RWPE1 (cell line): Measurements from ENCODE around the gene LRRN4.

ENCODE experiments used
- CTCF ChIA-PET: fragments of 350-600 bp; sonication (Branson Sonifier 250); formaldehyde crosslinking; extraction: SDS; loops from one replicate; lab custom pipeline; 2021; lab: Yijun Ruan, JAX
- POLR2A ChIA-PET: fragments of 400-600 bp; formaldehyde crosslinking; extraction: SDS; loops from one replicate; lab custom pipeline; 2020; ENCODE audit warnings: antibody characterized with exemption; ENCODE audit not compliant: low non-redundant PET; lab: Yijun Ruan, JAX
- DNase-seq: peaks from one replicate; pipeline ENCODE4 v3.0.0; 2012; ENCODE audit warnings: low spot score
- H3K27ac ChIP-seq: fragments of 450-650 bp; 2 replicates; pipeline ENCODE4 v1.5.1; 2017
- TF ChIP-seq, protein P1 (sequence below): fragments of 450-650 bp; conservative IDR thresholded peaks from 2 replicates; pipeline ENCODE4 v1.5.1; 2017; ENCODE audit warnings: low read depth, mild to moderate bottlenecking

LRRN4 gene

GRCh38 chr20:6017467-6017866, 36.4 kb downstream of the LRRN4 start:
- no peak for DNase-seq
- CTCF ChIA-PET = no interaction called here
- no peak overlapping the region for H3K27ac ChIP-seq
- TF ChIP-seq, protein P1, sequence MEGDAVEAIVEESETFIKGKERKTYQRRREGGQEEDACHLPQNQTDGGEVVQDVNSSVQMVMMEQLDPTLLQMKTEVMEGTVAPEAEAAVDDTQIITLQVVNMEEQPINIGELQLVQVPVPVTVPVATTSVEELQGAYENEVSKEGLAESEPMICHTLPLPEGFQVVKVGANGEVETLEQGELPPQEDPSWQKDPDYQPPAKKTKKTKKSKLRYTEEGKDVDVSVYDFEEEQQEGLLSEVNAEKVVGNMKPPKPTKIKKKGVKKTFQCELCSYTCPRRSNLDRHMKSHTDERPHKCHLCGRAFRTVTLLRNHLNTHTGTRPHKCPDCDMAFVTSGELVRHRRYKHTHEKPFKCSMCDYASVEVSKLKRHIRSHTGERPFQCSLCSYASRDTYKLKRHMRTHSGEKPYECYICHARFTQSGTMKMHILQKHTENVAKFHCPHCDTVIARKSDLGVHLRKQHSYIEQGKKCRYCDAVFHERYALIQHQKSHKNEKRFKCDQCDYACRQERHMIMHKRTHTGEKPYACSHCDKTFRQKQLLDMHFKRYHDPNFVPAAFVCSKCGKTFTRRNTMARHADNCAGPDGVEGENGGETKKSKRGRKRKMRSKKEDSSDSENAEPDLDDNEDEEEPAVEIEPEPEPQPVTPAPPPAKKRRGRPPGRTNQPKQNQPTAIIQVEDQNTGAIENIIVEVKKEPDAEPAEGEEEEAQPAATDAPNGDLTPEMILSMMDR = no peak
- POLR2A ChIA-PET = no interaction called here

- POLR2A ChIA-PET = no interaction called here
- no peak overlapping the region for H3K27ac ChIP-seq
- TF ChIP-seq, protein P1 = no peak
- DNase-seq = no peak
- CTCF ChIA-PET = no interaction called here
Observed at GRCh38 chr20:6014957-6015356, 38.9 kb downstream of the LRRN4 start.

DNA sequence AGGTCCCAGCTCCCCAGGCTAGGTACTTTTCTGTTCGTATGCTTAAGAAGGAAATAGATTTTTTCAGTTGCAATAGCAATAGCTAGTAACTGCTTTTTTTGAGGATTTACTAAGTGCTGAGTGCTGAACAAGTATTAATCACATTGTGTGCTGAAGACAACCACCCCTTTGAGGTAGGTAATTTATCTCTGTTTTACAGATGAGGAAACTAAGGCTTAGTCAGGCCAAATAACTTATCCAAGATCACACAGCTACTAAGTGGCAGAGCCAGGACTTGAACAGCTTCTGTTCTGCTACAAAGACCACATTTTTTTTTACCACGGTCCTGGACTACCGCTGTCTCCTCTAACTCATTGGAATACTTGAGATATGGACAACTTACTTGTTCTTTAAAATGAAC, 39.8 kb downstream of the LRRN4 start:
- no peak overlapping the region for H3K27ac ChIP-seq
- ChIA-PET CTCF (no interaction called here), POLR2A (no interaction called here)
- TF ChIP-seq, protein P1 = no peak
- DNase-seq = no peak

DNA sequence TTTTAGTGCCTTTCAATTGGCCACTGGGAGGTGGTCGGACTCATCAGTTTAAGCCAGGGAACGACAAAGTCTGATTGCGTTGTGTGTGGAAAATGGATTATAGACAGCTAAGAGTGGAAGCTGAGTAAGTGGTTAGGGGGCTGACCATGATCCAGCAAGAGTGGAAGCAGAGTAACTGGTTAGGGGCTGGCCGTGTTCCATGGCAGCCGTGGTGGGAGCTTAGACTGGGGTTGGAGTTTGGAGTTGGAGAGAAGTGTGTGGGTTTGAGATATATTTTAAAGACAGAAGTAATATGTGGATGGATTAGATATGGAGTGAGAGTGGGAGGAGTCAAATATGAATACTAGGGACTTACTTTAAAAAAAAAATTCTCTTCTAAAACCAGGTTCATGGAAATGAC, 41.7 kb downstream of the LRRN4 start:
- ChIA-PET CTCF (interaction anchor here (0.6 kb wide), 1 partner anchor 1972 kb away, joined by 3 read pairs; no protein-coding TSS in a partner anchor), POLR2A (no interaction called here)
- no peak overlapping the region for H3K27ac ChIP-seq
- TF ChIP-seq, protein P1 = no peak
- DNase-seq = no peak

DNA sequence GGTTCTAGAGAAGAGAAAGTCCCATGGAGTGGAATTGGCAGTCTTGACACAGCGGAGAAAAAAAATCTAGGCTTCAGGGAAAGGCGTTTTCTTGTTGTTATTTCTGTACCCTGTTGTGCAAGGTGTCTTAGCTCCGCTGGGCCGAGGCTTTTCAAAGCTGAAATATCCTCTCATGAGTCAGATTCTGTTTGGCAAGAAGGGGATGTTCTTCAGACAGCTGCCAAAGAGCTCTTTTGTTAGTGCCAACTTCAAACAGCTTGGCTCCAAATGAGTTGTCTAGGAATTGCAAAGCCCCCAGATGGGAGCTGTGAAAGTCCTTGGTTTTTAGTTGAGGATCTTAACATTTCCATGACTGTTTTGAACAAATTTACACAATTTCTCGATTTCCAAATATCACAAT, 45.6 kb downstream of the LRRN4 start:
- TF ChIP-seq, protein P1 = no peak
- peak; percentile 86 for DNase-seq
- CTCF ChIA-PET = interaction anchor here (1.0 kb wide), 1 partner anchor 14 kb away, joined by 4 read pairs; no protein-coding TSS in a partner anchor
- H3K27ac ChIP-seq = no peak overlapping the region
- POLR2A ChIA-PET = no interaction called here

DNA sequence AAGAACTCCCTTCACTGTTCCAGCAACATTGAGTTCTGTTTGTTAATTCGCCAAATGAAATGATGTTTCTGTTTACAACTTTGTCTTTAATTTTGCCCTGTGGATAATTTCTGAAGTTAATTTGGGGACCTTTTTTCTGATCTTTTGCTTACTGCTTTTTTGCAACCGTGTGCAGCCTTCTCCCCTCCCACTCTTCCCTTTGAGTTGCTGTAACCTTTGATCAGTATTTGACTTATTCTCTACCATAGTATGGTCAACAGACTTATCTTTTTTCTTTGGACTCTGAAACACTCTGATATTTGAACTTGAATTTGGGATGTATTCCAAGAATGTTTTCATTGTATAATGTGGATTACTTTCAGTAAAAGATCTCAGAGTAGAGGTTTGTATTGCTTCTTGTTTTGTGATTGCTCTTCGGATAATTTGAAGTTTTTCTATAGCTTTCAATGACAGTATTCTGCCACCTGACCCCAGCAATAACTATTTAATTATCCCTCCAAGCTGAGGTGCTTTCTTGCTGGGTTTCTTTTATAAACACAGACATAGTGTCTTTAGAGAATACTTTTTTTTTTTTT, 46.2 kb downstream of the LRRN4 start:
- TF ChIP-seq, protein P1 = no peak
- no peak for DNase-seq
- H3K27ac ChIP-seq = no peak overlapping the region
- CTCF ChIA-PET = interaction anchor here (0.6 to 1.0 kb wide), 2 partner anchors 69 to 478 kb away, joined by 3 to 4 read pairs; no protein-coding TSS in a partner anchor
- POLR2A ChIA-PET = no interaction called here
